Right renal cortex interstitium (tissue), 3 donors: Measurements from ENCODE around the gene PPP2R2C. TPM values are rescaled to one million over a fixed set of nuclear protein-coding genes. Genes with fewer than 3 reads are reported as not detected.
A peak's percentile ranks its signal among the peaks of the same experiment; 100 is the strongest.

Experiments used
- DNase-seq, 3 donors: peaks; one replicate each; pipeline ENCODE4 v3.0.0-alpha.2; 2013; ENCODE audit warnings: low read depth in 3 of 3, low spot score in 2 of 3
- polyA plus RNA-seq, 3 donors: library from polyadenylated mRNA; unstranded; fragments of 120-200 nt; gene quantifications; one replicate each; pipeline ENCODE4 v1.2.1, GENCODE V29; 2013; ENCODE audit not compliant: insufficient read length in 3 of 3

Gene PPP2R2C
- polyA plus RNA-seq, 3 donors = 0.22 to 0.62 (median 0.39) TPM

DNA sequence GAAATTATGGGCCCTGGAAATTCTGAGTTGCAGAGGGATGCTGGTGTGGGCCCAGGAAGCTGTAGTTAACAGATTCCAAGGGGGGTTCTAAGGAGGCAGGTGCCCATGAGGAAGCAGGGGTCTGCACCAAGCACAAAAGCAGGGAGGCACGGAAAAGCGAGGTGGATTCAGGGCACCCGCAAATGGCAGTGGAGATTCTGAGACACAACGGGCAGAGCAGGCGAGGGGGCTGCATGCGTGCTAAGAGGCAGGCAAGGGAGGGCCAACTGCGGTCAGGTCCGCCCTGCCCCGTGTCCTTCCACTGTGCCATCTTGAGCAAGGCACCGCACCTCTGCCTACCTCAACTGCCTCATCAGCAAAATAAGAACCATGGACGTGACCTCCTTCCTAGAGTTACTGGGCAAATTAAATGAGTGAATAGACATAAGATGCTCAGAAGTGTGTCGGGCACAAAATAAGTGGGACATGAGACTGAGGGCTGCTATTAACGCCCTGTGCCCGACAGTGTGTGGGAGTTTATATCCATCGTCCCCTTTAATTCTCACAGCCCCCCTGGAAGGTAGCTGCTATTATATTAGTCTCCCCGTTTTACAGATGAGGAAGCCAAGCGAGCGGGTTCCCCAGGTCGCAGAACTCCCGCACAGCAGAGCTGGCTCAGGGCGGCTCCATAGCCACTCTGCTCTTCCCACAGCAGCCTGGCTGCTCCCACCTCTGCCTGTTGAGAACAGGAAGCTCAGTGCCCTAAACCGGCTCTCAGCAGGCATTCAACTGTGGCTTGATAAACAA is 67.6 kb downstream of the PPP2R2C start:
- DNase-seq = no peak

DNA sequence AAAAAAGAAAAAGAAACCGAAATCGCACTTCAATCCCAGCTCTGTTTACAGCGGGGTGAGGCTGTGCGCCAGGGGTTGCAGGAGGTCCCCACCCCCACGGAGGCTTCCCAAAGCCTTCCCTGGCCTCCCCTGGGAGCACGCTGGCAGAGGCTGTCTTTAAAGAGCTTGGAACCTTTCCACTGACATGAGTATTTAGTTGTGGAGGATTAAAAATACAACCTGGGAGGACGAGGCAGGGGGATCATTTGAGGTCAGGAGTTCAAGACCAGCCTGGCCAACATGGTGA is 69.1 kb downstream of the PPP2R2C start:
- no peak for DNase-seq

GRCh38 chr4:6402566-6403399 is 69.6 kb downstream of the PPP2R2C start:
- DNase-seq = no peak

DNA sequence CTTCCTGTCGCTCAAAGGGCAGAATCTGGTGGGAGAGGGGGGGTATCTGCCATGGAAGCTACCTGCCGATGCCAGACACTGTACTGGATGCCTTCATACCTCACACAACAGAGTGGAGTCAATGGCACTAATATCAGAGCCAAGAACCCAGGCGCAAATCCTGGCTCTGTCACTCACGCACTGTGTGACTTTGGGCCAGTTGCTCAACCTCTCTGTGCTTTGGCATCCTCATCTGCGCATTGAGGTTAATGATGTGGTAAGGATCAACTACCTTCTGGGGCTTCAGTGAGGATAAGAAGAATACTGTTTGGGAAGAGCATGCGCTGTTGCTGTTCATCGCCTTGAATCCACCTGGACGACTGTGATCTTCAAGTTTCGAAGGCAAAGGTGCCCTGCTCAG is 70.6 kb downstream of the PPP2R2C start:
- no peak for DNase-seq

DNA sequence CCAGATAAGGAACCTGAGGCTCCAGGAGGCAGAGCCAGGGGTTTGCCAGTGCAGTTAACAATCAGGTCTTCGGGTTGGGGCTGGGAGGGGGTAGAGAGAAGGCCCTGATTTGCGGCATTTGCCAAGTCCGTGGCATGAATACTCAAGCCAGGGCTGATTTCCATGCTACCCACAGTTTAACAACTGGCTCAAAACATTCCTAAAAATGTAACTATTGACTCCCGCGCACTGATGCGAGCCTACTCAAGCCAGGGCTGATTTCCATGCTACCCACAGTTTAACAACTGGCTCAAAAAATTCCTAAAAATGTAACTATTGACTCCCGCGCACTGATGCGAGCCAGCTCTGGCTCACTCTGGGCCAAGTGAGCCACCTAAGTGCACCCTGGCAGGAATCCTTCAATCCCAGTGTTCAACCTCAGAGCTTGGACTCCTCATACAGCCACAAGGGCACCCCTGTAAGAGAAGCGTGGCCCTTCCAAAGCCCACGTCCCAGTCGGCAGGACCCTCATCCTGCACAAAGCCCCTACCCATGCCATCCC is 75.6 kb downstream of the PPP2R2C start:
- no peak for DNase-seq

- DNase-seq = no peak
Observed at GRCh38 chr4:6395466-6396228, 76.8 kb downstream of the PPP2R2C start.

GRCh38 chr4:6394671-6395081 is 77.7 kb downstream of the PPP2R2C start:
- no peak for DNase-seq

DNA sequence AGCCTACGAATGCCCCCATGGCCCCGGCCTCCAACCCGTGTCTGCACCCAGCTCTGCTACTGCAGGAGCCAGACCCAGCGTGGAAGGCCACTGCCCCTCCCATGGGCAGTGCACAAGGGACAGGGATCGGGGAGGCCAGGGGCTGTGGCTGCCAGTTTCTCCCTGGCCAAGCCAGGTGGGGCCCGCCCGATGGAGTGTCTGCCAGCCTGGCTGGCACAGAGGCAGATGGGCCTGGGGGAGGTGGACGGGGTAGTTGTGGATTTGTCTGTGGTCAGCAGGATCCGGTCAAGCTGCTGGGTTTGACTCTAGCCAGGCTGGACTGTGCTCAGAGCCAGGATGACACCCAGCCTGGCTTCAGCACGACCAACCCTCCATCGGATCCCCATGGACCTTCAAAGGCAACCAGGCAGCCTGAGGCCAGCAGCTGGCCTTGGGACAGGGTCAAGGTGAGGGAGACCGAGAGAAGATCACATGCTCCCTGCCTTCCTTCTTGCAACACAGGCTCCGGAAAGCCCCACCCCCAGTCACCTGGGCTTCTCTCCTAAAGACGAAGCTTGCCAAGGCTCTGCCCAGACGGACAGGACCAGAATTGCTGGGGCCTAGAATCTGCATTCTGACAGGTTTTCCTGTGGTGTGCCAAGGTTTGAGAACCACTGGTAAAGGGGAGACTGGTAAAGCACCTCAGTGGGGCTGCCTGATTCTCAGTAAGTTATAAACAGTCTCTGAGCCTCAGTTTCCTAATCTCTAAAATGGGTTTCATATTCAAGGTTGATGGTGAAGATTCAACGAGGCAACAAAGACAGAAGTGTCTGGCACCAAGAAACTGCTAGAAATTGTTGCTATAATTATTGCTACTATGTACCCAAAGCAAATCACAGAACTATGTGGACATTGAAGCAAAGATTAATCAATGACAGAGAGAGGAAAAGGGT is 78.6 kb downstream of the PPP2R2C start:
- DNase-seq = no peak

DNA sequence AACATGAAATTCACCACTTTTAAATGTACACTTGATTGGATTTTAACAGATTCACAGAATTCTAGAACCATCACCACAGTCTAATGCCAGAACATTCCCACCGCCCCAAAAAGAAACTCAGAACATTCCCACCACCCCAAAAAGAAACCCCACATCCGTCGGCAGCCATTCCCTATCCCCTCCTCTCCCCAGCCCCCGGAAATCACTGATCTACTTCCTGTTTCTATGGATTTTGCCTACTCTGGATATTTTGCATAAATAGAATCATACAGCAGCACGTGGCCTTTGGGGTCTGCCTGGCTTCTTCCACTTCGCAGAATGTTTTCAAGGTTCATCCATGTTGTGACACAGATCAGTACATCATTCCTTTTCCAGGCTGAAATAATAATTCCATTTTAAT is 79.3 kb downstream of the PPP2R2C start:
- DNase-seq = no peak

DNA sequence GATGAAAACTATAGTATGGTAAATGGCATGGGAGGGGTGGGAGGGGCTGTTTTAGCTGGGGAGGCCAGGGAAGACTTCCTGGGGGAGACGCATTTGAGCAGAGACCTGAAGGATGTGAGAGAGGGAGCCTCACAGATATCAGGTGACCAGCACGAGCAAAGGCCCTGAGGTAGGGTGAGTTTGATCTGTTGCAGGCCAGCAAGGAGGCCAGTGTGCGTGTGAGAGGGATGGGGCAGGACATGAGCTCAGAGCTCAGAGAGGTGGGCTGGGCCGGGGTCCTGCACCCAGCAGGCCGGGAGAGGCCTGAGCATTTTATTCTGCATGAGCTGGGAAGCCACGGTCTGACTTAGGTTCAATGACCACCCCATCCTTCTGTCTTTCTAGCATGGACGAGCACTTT is 80.0 kb downstream of the PPP2R2C start:
- DNase-seq = no peak

DNA sequence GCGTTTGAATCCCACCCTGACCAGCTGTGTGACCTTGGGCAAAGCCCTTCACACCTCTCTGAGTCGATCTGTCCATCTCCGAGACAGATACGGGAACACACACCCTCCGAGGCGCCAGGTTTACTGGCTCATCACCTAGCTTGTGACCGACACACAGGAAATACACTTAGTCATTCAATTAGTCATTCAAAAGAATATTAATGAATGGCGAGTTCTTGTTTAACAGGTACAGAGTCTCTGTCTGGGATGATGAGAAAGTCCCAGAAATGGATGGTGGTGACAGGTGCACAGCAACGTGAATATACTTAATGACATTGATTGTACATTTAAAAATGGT is 80.6 kb downstream of the PPP2R2C start:
- no peak for DNase-seq

DNA sequence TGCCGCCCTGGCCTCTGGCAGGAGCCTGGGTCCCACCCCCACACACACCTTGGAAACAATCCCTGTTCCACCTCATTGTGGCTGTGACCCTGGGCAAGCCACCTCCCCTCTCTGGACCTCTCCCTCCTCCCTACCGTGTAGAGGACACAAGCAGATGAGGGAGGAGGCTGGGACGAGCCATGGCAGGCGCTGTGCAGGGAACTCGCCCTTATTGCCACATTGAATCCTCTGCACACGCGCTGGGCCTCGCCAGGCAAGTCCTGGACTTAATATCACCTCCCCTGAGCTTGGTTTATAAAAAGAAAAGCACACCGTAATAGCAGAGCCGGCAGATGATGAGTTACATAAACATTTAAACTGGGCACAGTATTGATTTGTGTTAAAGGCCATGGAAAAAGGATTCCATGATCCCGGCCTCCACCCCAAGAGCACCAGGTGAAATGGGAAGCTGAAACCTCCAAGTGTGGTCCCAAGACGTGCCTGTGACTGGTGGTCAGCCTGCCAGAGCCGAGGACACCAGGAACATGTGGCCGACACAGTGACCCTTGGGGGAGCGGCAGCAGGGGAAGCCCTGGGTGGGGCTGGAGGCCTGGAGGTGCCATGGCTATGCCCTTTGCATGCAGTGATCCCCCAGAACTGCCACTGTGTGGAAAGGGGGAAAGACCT is 81.1 kb downstream of the PPP2R2C start:
- no peak for DNase-seq

DNA sequence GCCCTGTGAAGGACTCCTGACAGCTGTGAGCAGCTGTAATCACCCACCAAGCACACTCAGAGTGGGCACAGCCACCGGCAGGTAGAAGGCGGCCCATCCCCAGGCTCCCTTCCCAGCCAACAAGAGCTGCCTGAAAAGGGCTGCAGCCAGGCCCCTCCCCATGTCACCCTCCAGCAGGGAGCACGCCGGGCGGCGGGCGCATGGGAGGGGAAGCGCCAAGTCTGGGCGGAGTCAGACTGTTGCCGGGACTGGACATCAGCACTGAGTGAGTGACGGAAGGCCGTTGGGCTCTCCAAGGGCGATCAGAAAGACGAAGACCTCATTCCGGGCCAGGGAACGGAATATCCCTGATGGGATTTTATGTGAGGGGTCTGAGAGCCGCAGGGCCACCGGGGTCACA is 82.1 kb downstream of the PPP2R2C start:
- DNase-seq = no peak

- DNase-seq = no peak
Observed at GRCh38 chr4:6389142-6389825, 83.1 kb downstream of the PPP2R2C start.

DNA sequence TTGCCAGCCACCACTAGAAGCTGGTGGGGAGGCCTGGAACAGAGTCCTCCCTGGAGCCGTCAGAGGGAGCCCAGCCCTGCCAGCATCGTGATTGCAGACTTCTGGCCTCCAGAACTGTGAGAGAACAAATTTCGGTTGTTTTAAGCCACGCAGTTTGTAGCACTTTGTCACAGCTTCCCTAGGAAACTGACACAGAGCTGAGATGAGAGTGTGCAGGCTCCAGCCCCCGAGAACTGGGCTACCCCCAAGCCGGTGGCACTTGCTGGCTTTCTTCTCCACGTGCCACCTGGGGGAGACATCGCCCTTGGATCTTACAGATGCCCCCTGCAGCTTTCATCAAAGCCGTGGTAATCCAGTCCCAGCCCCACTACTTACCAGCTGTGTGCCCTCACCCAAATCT is 83.7 kb downstream of the PPP2R2C start:
- DNase-seq = no peak

DNA sequence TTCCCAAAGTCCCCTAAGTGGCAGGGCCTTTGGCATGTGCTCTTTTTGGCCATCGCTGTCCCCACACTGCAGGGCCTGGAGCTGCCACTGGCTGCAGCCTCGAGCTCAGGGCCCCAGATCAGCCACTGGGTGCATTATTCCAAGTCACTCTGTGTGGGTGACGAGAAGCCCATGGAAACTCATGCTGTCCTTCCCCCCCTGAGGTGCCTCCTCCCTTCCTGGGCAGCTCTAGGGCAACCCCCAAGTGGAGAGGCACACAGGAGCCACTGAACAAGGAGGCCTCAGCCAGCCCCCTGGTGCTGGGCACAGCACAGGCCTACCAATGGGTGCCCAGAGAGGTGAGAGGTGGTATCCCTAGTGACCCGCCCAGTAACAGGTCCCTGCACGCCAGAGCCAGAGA is 84.5 kb downstream of the PPP2R2C start:
- DNase-seq = no peak

DNA sequence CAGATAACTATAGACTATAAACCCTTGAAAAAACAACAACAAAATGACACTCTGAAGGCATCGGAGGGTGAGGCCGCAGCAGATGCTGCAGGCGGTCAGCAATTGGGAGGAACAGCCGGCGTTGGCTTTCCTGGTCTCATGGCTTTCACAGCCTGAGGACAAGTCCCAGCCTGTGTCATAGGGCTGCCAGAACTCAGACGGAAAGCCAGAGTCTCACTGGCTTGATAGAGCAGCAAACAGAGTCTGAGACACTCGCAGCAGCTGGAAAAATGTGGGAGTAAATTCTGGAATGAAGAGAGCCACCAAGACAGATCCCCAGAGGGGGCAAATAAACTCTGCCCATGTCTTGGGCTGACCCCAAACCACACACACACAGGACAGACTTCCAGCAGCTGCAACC is 86.3 kb downstream of the PPP2R2C start:
- DNase-seq = peak in 2 of 3 donors; percentile 29 to 32

- DNase-seq = no peak
Observed at GRCh38 chr4:6385288-6385687, 87.1 kb downstream of the PPP2R2C start.

GRCh38 chr4:6384541-6384940 is 87.9 kb downstream of the PPP2R2C start:
- DNase-seq = no peak
